ENCODE data around the gene USP5.
"Not testable (repeated sequence)": the region's sequence is repeated elsewhere in the genome, so short reads cannot be mapped to it uniquely, and the experiment has no call there.

- TF ChIP-seq POLR2A (IDR thresholded peaks at IDR 0.05): not testable (repeated sequence)
- TF ChIP-seq, protein P1, sequence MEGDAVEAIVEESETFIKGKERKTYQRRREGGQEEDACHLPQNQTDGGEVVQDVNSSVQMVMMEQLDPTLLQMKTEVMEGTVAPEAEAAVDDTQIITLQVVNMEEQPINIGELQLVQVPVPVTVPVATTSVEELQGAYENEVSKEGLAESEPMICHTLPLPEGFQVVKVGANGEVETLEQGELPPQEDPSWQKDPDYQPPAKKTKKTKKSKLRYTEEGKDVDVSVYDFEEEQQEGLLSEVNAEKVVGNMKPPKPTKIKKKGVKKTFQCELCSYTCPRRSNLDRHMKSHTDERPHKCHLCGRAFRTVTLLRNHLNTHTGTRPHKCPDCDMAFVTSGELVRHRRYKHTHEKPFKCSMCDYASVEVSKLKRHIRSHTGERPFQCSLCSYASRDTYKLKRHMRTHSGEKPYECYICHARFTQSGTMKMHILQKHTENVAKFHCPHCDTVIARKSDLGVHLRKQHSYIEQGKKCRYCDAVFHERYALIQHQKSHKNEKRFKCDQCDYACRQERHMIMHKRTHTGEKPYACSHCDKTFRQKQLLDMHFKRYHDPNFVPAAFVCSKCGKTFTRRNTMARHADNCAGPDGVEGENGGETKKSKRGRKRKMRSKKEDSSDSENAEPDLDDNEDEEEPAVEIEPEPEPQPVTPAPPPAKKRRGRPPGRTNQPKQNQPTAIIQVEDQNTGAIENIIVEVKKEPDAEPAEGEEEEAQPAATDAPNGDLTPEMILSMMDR (IDR thresholded peaks at IDR 0.05): not testable (repeated sequence)
Observed at GRCh38 chr12:6908141-6908540, 56.2 kb downstream of the USP5 start.

All from testis (tissue), 2 donors.